ENCODE data around the gene LRIG1.

LRIG1 gene, protein sequence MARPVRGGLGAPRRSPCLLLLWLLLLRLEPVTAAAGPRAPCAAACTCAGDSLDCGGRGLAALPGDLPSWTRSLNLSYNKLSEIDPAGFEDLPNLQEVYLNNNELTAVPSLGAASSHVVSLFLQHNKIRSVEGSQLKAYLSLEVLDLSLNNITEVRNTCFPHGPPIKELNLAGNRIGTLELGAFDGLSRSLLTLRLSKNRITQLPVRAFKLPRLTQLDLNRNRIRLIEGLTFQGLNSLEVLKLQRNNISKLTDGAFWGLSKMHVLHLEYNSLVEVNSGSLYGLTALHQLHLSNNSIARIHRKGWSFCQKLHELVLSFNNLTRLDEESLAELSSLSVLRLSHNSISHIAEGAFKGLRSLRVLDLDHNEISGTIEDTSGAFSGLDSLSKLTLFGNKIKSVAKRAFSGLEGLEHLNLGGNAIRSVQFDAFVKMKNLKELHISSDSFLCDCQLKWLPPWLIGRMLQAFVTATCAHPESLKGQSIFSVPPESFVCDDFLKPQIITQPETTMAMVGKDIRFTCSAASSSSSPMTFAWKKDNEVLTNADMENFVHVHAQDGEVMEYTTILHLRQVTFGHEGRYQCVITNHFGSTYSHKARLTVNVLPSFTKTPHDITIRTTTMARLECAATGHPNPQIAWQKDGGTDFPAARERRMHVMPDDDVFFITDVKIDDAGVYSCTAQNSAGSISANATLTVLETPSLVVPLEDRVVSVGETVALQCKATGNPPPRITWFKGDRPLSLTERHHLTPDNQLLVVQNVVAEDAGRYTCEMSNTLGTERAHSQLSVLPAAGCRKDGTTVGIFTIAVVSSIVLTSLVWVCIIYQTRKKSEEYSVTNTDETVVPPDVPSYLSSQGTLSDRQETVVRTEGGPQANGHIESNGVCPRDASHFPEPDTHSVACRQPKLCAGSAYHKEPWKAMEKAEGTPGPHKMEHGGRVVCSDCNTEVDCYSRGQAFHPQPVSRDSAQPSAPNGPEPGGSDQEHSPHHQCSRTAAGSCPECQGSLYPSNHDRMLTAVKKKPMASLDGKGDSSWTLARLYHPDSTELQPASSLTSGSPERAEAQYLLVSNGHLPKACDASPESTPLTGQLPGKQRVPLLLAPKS

DNA sequence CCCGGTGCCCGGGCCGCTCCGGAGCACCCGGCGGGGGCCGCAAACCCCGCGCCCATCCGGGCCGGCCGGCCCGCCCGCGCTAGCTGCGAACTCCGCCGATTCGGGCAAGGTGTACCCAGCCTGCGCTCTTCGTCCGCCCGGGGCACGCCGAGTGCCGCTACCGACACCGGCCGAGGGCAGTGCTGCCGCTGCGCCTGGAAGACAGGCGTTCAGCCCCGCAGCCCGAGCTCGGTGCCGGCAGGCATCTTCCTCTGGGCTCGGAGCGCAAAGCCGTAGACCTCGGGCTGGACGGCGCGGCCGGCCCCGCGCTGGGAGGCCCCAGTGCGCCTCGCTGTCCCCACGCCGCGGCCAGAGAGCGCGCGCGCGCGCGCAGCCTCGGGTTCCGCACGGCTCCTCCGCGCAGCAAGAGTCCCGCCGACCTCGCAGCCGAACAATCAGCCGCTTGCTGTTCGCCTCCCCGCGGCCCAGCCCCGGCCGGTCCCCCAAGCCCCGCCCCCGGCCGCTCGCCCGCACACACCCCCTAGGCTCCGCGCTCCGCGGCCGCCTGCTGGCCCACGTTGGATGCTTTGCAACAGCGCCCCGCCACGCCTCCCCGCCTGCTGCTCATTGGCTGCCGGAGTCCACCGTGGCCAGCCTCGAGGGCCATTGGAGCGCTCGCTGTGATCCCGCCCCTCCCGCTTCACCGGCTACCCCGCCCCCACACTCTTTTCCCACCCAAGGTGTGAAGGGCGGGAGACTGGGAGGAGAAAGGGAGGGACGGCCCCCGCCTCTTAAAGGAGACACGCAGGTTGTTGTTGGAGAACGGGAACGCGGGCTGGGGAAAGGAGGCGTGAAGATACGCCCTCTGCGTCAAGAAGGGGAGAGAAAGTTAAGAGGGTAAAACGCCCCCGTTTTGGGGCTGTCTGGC, at the start of gene LRIG1:
TSS of gene LRIG1 (minus strand) at position 447 of the 907 bp plus-strand sequence. CDS start 615 bp downstream, outside the sequence.
- no peak for DNase-seq

DNA sequence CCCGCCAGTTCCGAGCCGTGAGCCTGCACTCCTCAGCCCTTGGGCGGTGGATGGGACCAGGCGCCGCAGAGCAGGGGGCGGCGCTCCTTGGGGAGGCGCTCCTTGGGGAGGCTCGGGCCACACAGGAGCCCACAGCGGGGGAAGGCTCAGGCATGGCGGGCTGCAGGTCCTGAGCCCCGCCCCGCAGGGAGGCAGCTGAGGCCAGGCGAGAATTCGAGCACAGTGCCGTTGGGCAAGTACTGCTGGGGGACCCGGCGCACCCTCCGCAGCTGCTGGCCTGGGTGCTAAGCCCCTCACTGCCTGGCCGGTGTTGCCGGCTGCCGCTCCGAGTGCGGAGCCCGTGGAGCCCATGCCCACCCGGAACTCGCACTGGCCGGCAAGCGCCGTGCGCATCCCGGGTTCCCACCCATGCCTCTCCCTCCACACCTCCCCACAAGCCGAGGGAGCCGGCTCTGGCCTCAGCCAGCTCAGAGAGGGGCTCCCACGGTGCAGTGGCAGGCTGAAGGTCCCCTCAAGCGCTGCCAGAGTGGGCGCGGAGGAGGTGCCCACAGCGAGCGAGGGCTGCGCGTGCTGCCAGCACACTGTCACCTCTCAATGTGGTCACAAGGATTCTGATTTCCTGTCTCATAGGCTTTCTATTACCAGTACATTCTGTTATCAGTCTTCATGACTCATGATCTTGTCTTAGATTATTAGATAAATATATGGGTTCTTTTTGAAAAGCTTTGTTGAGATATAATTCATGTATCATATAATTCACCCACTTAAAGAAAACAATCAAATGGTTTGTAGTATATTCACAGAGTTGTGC, 44.0 kb upstream of the LRIG1 start:
- DNase-seq = no peak

- DNase-seq = no peak
Observed at GRCh38 chr3:66542153-66542552, 41.3 kb upstream of the LRIG1 start.

- DNase-seq = no peak
Observed at GRCh38 chr3:66539466-66539989, 38.7 kb upstream of the LRIG1 start.

DNA sequence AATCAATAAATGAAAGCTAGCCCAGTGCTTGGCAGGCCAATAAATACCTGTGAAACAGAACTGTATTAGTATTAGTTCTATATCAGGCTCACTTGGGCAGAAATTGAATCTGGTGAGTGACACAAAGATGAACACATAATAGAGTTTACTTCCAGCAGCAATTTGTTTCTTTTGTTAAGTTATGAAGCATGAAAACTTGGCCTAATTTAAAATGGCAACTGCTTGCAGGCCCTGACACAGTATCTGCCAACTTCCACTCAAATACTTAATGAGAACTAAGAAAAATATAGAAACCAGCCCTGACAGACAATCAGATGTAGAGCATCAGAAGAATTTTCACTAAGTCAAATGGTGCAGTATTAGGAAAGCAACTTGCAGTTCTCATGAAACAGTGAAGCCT, 37.6 kb upstream of the LRIG1 start:
- DNase-seq = no peak

DNA sequence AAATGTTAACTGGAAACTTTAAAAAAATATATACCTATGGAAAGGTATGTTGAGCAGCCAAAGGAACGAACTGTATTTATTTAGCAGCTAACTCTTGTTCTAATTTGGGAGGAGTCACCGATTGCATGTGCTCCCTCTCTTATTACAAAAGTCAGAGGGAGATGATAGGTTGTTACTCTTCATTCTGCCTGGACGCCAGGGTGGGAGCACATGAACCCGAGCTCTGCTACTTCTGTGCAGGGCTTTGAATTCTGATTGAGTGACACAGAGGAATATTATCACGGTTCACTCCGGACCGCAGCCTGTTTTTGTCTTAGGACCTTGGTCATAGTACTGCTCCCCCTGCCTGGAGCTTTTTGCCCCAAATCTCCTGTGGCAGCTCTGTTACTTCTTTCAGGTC, 36.9 kb upstream of the LRIG1 start:
- no peak for DNase-seq

GRCh38 chr3:66536791-66537190, 36.0 kb upstream of the LRIG1 start:
- DNase-seq = no peak

- no peak for DNase-seq
Observed at GRCh38 chr3:66534304-66534845, 33.6 kb upstream of the LRIG1 start.

DNA sequence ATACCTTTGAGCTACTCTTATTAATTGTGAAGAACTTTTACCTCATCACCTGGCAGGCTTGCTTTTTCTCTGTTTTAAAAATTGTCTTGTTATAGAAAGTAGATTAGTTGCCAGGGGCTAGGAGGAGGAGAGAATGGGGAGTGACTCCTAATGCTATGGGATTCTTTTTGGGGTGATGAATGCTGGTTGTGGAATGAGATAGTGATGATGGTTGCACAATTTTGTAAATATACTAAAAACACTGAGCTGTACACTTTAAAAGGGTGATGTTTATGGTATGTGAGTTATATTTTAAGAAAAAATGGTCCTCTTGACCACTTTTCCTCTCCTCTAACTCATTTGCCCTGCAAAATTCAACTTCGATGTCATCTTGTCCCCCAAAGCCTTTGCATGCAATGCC, 31.8 kb upstream of the LRIG1 start:
- DNase-seq = no peak

DNA sequence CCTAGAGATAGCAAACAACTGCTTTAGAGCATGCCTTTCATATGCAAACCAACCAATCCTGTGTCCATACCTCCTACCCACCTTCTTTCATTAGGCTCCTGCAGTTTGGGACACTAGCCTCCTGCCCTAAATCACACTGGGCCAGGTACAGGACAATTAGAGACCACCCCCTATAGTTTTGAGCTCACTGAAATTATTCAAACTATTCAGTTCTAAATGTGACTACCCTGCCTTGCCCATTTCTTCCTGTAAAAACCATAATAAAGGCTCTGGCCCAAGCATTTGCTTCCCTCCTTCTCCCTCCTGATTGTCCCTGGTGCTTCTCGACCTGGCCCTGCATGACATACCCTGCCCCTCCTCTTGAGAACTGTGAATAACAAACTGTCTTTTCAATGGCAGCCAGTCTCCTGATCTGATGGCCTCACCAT, 31.4 kb upstream of the LRIG1 start:
- no peak for DNase-seq

- no peak for DNase-seq
Observed at GRCh38 chr3:66531256-66531655, 30.4 kb upstream of the LRIG1 start.

DNA sequence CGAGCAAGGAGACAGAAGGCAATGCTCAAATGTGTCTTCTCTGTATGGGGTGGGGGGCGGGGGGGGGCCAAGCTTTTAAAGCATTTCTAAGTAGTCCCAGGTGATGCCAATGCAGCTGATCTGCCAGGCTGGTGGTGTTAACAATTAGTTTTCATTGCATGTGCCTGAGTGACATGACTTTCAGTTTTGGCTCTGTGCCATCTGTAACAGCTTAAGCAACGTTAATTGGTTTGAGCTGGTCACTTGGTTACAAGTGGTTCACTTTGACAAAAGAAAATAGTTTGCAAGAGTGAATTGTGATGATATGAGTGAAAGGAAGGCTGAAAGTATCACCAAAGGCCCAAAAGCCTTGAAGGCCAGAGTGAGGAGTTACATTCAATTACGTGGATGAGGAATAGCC, 26.4 kb upstream of the LRIG1 start:
- DNase-seq = no peak

DNA sequence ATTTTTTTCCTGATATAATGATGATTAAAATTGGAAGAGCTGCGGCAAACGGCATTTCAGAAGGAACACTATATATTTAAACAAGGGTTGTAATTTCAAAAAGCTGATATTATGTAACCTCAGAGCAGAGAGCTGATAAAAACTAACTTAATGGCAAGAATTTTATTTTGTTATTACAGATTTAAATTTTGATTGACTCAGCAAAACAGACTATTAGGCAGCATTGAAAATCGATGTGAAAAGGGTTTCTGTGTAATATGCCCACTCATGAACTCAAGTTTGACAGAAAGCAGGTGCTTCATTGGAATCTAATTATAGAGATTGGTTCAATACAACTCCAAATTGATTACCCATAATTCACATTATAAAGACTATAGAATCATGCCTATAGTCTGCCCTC, 24.9 kb upstream of the LRIG1 start:
- no peak for DNase-seq

GRCh38 chr3:66520724-66521123, 19.9 kb upstream of the LRIG1 start:
- no peak for DNase-seq

GRCh38 chr3:66518644-66519043, 17.8 kb upstream of the LRIG1 start:
- DNase-seq = no peak

DNA sequence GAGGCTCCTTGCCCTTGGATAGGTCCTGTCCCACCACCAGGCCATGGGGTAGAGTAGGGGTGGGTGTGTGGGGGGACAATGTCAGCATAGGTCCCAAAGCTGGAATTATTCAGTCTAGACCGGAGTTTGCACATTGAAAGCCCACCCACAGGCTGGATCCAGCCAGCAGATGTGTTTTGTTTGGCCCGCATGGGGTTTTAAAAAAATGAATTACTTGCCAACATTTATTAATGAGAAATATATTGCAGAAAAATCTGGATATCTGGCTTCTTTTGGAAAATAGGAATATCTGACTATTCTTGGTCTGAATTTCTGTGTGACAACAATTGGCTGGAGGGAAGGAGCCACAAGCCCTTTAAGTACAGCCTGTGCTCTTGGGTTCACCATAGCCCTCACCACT, 17.3 kb upstream of the LRIG1 start:
- DNase-seq = no peak

DNA sequence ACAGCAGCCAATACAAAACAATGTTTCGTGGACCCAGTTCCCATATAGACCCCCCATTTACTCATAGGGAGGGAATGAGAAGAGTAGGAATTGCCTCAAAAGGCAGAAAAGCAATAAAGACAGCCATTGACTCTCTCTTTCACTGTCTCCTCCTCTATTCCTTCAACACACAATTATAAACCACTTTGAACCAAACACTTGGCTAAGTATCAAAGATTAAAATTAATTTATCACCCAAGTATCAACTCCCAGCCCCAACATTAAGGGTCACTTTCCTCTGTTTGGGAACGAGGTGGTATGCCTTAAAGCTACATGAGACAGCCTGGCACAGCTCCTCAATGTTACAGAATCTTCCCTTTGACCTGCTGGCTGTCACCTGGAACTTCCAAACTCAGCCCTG, 16.4 kb upstream of the LRIG1 start:
- no peak for DNase-seq

- DNase-seq = no peak
Observed at GRCh38 chr3:66508461-66508860, 7.6 kb upstream of the LRIG1 start.

DNA sequence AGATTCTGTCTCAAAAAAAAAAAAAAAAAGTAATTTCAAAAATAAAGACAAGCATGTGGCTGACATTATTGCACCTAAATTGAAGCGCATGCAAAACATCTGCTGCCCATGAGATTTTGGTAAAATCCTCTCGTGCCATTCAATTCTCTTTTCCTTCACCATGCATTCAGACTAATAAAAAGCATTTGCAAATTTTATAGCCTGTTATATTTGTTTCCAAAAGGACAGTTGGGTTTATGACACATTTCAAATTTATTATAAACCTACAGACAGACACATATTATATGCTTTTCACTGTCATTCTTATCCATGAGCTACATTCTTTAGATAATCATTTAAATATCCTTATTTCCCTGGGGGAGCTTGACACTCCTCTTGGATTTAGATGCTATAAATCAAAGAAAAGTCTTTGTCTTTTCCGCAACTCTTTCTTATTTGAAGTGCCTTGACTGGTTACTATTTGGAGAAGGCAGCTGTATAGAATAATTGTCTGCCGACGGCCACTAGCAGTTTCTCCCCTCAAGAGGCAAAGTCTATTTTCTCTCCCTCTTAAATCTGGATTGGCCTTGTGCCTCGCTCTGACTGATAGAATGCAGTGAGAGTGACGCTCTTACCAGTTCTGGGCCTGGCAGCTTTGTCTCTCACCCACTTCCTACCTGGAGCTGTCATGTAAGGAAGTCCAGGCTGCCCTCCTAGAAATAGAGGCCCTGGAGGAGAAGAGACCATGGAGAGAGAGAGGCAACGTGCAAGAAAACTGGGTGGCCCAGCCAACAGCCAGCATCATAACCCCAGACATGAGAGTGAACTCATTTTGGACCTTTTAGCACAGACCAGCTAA, 6.8 kb upstream of the LRIG1 start:
- no peak for DNase-seq

DNA sequence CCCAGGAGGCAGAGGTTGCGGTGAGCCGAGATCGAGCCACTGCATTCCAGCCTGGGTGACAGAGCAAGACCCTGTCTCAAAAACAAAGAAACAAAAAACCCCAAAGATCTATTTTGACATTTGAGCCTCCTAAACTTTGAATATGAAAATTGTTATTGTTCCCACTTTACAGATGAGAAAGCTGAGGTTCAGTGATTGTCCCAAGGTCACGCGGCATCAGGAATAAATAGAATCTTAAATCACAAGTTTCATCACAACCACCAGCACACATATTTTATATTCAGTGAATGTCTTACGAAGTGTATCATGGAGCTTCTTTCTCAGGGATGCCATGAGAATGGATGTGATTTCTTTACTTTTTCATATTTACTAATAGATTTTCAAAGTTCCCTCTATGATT, 5.3 kb upstream of the LRIG1 start:
- no peak for DNase-seq
